Measurements from ENCODE around the gene HIP1R.
"Not testable (repeated sequence)": the region's sequence is repeated elsewhere in the genome, so short reads cannot be mapped to it uniquely, and the experiment has no call there.

HIP1R gene

GRCh38 chr12:122834921-122835749, at the start of gene HIP1R:
TSS of gene HIP1R (plus strand) at chr12:122835457. CDS start at chr12:122835551, 94 bp downstream.
- DNase-seq, result peak; percentile 46

GRCh38 chr12:122785503-122785902, 49.8 kb upstream of the HIP1R start:
- no peak for DNase-seq

GRCh38 chr12:122788387-122788786, 46.9 kb upstream of the HIP1R start:
- no peak for DNase-seq

- no peak for DNase-seq
These were observed 45.6 kb upstream of the HIP1R start for GRCh38 chr12:122789637-122790036.

- no peak for DNase-seq
These were observed 44.7 kb upstream of the HIP1R start for GRCh38 chr12:122790393-122791075.

- DNase-seq, result peak; percentile 27
These were observed 41.6 kb upstream of the HIP1R start for GRCh38 chr12:122793685-122794106.

GRCh38 chr12:122795807-122796206, 39.5 kb upstream of the HIP1R start:
- no peak for DNase-seq

- DNase-seq, result no peak
These were observed 35.5 kb upstream of the HIP1R start for GRCh38 chr12:122799641-122800243.

GRCh38 chr12:122803937-122804336, 31.3 kb upstream of the HIP1R start:
- DNase-seq, result no peak

GRCh38 chr12:122804957-122805356, 30.3 kb upstream of the HIP1R start:
- DNase-seq, result not testable (repeated sequence)

- DNase-seq, result no peak
These were observed 27.6 kb upstream of the HIP1R start for GRCh38 chr12:122807651-122808050.

- no peak for DNase-seq
These were observed 23.5 kb upstream of the HIP1R start for GRCh38 chr12:122811777-122812176.

GRCh38 chr12:122813310-122813713, 21.9 kb upstream of the HIP1R start:
- DNase-seq, result no peak

GRCh38 chr12:122819209-122819785, 16.0 kb upstream of the HIP1R start:
- no peak for DNase-seq

GRCh38 chr12:122820138-122820537, 15.1 kb upstream of the HIP1R start:
- DNase-seq, result no peak

- no peak for DNase-seq
These were observed 14.4 kb upstream of the HIP1R start for GRCh38 chr12:122820838-122821271.

GRCh38 chr12:122823429-122823828, 11.8 kb upstream of the HIP1R start:
- DNase-seq, result no peak

- no peak for DNase-seq
These were observed 9.2 kb upstream of the HIP1R start for GRCh38 chr12:122825773-122826724.

GRCh38 chr12:122827258-122827657, 8.0 kb upstream of the HIP1R start:
- no peak for DNase-seq

- no peak for DNase-seq
These were observed 4.6 kb upstream of the HIP1R start for GRCh38 chr12:122830517-122831214.

GRCh38 chr12:122834104-122834920, 945 bp upstream of the HIP1R start:
- DNase-seq, result peak; percentile 38

All from NCI-H774 (cell line).